Measurements from ENCODE around the gene FPR3. TPM values are rescaled to one million over a fixed set of nuclear protein-coding genes. Genes with fewer than 3 reads are reported as not detected.

Gene FPR3
- total RNA-seq, 1 experiment from 2014 or later: not detected

DNA sequence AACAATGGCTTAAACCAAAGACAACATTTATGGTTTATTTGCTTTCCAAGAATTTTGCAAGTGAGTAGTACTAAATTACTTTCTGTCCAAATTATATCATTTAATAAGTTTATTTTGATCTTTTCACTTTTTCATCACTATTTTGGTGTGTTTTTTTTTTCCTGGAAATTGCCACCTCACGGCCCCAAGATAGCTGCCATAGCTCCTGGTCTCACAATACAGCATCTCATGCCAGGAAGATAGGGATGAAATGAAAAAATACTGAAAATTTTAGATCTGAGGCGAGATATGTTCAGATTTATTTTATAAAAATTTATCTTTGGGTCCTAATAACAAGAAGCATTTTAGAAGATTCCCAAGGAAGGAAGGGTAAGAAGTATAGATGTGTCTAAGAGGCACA is 6.9 kb upstream of the FPR3 start:
- H3K9me3 Mint-ChIP-seq (ENCODE audit: low read depth, unreplicated experiment): peaks cover 16% of the 10 kb centered on the region
- H3K27me3 Mint-ChIP-seq (ENCODE audit: unreplicated experiment): no peaks in the 10 kb centered on the region
- no TSS peak for BruUV-seq (replicated peaks)
- no peak overlapping the region for H3K27ac Mint-ChIP-seq (ENCODE audit: unreplicated experiment)
- DNase-seq: no peak
- CTCF ChIA-PET: no interaction called here
- TF ChIP-seq, protein P1, sequence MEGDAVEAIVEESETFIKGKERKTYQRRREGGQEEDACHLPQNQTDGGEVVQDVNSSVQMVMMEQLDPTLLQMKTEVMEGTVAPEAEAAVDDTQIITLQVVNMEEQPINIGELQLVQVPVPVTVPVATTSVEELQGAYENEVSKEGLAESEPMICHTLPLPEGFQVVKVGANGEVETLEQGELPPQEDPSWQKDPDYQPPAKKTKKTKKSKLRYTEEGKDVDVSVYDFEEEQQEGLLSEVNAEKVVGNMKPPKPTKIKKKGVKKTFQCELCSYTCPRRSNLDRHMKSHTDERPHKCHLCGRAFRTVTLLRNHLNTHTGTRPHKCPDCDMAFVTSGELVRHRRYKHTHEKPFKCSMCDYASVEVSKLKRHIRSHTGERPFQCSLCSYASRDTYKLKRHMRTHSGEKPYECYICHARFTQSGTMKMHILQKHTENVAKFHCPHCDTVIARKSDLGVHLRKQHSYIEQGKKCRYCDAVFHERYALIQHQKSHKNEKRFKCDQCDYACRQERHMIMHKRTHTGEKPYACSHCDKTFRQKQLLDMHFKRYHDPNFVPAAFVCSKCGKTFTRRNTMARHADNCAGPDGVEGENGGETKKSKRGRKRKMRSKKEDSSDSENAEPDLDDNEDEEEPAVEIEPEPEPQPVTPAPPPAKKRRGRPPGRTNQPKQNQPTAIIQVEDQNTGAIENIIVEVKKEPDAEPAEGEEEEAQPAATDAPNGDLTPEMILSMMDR (IDR thresholded peaks at IDR 0.05; ENCODE audit: unreplicated experiment): no peak
- intact Hi-C loops (cut with micrococcal nuclease; ENCODE audit: unreplicated experiment): no loop called here
- no peaks in the 10 kb centered on the region for H3K36me3 Mint-ChIP-seq (ENCODE audit: insufficient read depth, unreplicated experiment)
- no peaks in the 10 kb centered on the region for H3K4me1 Mint-ChIP-seq (ENCODE audit: low read depth, unreplicated experiment)
- no peak overlapping the region for H3K4me3 Mint-ChIP-seq (ENCODE audit: low read depth, unreplicated experiment)

DNA sequence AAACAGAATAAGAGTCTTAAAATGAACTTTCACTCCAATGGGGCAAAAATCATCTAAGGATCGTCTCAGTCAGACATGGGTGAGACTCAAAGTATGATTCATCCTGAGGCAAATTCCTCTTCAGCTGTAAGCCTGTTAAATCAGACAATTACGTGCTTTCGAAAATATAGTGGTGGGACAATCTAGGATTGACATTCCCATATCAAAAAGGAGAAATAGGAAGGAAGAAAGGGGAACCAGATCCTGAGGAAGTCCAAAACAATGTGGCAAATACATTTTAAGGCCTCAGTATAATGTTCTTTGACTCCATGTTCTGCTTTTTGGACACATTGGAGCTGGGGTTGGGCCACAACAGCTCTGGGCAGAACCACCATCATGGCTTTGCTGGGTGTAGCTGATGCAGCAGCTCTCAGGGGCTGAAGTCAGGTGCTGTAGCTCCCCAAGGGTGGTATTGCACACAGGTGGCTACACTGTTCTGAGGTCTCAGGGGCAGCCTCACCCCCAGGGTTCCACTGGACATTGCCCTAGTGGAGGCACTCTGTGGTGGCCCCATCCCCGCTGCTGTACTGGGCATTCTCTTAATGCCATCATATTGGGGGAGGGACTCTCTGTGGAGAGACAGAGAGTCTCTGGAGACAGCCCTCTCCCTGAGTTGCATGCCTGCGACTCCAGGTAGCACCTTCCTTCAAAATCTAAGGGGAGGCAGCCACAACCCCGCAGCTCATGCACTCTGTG is 5.7 kb upstream of the FPR3 start:
- Mint-ChIP-seq H3K27ac (ENCODE audit: unreplicated experiment) (no peak overlapping the region), H3K36me3 (ENCODE audit: insufficient read depth, unreplicated experiment) (no peaks in the 10 kb centered on the region), H3K9me3 (ENCODE audit: low read depth, unreplicated experiment) (peaks cover 19% of the 10 kb centered on the region), H3K4me3 (ENCODE audit: low read depth, unreplicated experiment) (no peak overlapping the region), H3K27me3 (ENCODE audit: unreplicated experiment) (no peaks in the 10 kb centered on the region), H3K4me1 (ENCODE audit: low read depth, unreplicated experiment) (no peaks in the 10 kb centered on the region)
- intact Hi-C loops (cut with micrococcal nuclease; ENCODE audit: unreplicated experiment): no loop called here
- no TSS peak for BruUV-seq (replicated peaks)
- TF ChIP-seq, protein P1 (IDR thresholded peaks at IDR 0.05; ENCODE audit: unreplicated experiment): no peak
- CTCF ChIA-PET: interaction anchor here (0.7 kb wide), 1 partner anchor 9 kb away, joined by 3 read pairs; no protein-coding TSS in a partner anchor
- no peak for DNase-seq

DNA sequence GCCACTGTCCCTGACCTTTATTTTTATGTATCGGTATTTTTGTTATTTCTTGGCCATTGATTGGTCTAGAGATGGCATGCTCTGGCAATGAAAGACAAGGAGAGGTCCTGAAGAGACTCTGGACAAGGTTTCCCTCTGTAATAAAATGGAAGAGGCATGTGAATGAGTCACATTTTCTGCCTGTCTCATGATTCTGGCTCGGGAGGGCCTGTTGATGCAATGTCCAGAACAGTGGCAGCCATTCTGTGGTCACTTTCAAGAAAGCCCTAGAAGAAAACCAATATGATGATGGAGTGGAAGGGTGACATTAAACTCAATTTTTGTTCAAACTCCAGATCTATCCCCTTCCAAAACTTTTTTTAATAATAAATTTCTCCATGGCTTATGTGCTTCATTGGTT is 2.0 kb upstream of the FPR3 start:
- TF ChIP-seq, protein P1 (IDR thresholded peaks at IDR 0.05; ENCODE audit: unreplicated experiment): no peak
- Mint-ChIP-seq H3K4me3 (ENCODE audit: low read depth, unreplicated experiment) (no peak overlapping the region), H3K9me3 (ENCODE audit: low read depth, unreplicated experiment) (peaks cover 25% of the 10 kb centered on the region), H3K4me1 (ENCODE audit: low read depth, unreplicated experiment) (no peaks in the 10 kb centered on the region), H3K27me3 (ENCODE audit: unreplicated experiment) (peaks cover 12% of the 10 kb centered on the region), H3K36me3 (ENCODE audit: insufficient read depth, unreplicated experiment) (no peaks in the 10 kb centered on the region), H3K27ac (ENCODE audit: unreplicated experiment) (no peak overlapping the region)
- intact Hi-C loops (cut with micrococcal nuclease; ENCODE audit: unreplicated experiment): no loop called here
- DNase-seq: no peak
- CTCF ChIA-PET: no interaction called here
- no TSS peak for BruUV-seq (replicated peaks)

DNA sequence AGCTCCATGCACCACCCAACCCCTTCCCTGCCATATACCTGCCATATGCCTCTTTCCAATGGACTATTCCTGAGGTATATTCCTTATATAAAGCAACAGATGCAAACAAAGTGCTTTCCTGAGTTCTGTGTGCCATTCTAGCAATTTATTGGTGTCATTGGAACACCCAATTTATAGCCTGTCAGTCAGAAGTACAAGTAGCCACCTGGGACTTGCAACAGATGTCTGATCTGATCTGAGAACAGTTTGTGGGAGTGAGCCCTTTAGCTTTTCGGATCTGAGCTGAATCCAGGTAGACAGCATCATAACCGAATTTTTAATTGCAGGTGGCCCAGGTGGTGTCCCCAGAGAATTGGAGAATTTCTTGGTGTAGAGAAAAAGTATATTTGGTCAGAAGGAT is 963 bp upstream of the FPR3 start:
- no TSS peak for BruUV-seq (replicated peaks)
- Mint-ChIP-seq H3K4me3 (ENCODE audit: low read depth, unreplicated experiment) (no peak overlapping the region), H3K9me3 (ENCODE audit: low read depth, unreplicated experiment) (peaks cover 26% of the 10 kb centered on the region)

More for the DNA sequence above, 963 bp upstream of the FPR3 start:
- CTCF ChIA-PET: no interaction called here
- H3K27me3 Mint-ChIP-seq (ENCODE audit: unreplicated experiment): peaks cover 12% of the 10 kb centered on the region
- H3K36me3 Mint-ChIP-seq (ENCODE audit: insufficient read depth, unreplicated experiment): no peaks in the 10 kb centered on the region
- no peak for DNase-seq
- intact Hi-C loops (cut with micrococcal nuclease; ENCODE audit: unreplicated experiment): no loop called here
- TF ChIP-seq, protein P1 (IDR thresholded peaks at IDR 0.05; ENCODE audit: unreplicated experiment): no peak
- no peaks in the 10 kb centered on the region for H3K4me1 Mint-ChIP-seq (ENCODE audit: low read depth, unreplicated experiment)
- H3K27ac Mint-ChIP-seq (ENCODE audit: unreplicated experiment): no peak overlapping the region

Measured in Calu3 (cell line).